Thyroid gland (tissue), 4 donors: Measurements from ENCODE around the gene ADGRG7. TPM values are rescaled to one million over a fixed set of nuclear protein-coding genes. Genes with fewer than 3 reads are reported as not detected.

Experiments
- DNase-seq, 2 donors: peaks; one replicate each; pipeline ENCODE4 v3.0.0-alpha.2; 2019
- H3K27ac ChIP-seq, 3 donors: fragments of 200-600 bp; sonication (generic); 1 replicate in 2 of 3; 2 replicates in 1 of 3; pipeline ENCODE4 v1.5.1; 2016 to 2019; ENCODE audit warnings: mild to moderate bottlenecking in 1 of 3, moderate library complexity in 1 of 3
- H3K27me3 ChIP-seq: fragments of 200-600 bp; sonication (generic); one replicate; pipeline ENCODE4 v1.5.1; 2019
- H3K36me3 ChIP-seq, 2 donors: fragments of 200-600 bp; sonication (generic); one replicate each; pipeline ENCODE4 v1.5.1; 2016 to 2019
- H3K4me1 ChIP-seq, 2 donors: fragments of 200-600 bp; sonication (generic); one replicate each; pipeline ENCODE4 v1.5.1; 2017 to 2019
- H3K4me3 ChIP-seq, 3 donors: fragments of 200-600 bp; sonication (generic); replicated peaks in 1 of 3; 1 replicate in 2 of 3; 2 replicates in 1 of 3; pipeline ENCODE4 v1.5.1; 2016; ENCODE audit warnings: mild to moderate bottlenecking in 1 of 3
- H3K9me3 ChIP-seq: fragments of 200-600 bp; sonication (generic); one replicate; pipeline ENCODE4 v1.5.1; 2017
- POLR2A ChIP-seq, 2 donors: fragments of 450-650 bp; IDR thresholded peaks; one replicate each; pipeline ENCODE4 v1.6.1; 2017; ENCODE audit warnings: antibody characterized with exemption in 2 of 2, mild to moderate bottlenecking in 2 of 2, moderate library complexity in 1 of 2
- WGBS, 2 donors: methylation state at CpG; one replicate each; pipeline ENCODE4 v1.1.5; 2017; 5-methylcytosine and 5-hydroxymethylcytosine counted together
- intact Hi-C: fragments of 100-400 bp; cut with DNase I; formaldehyde crosslinking; loops from one replicate; pipeline ENCODE4 v1.15.1; 2023
- total RNA-seq, 4 donors: library from RNA; depleted of rRNA; stranded (reverse); fragments of >200 nt; gene quantifications; one replicate each; pipeline ENCODE4 v1.2.3, GENCODE V29; 2016
- TF ChIP-seq, protein P1 (sequence below), 6 experiments: fragments of 200-600 bp in 3 of 6; fragments of 450-650 bp in 3 of 6; sonication (generic) in 3 of 6; IDR thresholded peaks; one replicate each; pipeline ENCODE4 v1.5.1; 2016 to 2019; ENCODE audit warnings: antibody characterized with exemption in 6 of 6, mild to moderate bottlenecking in 2 of 6, inconsistent platforms in 1 of 6, moderate library complexity in 1 of 6

The ADGRG7 gene
- total RNA-seq, 4 donors from 2014 or later, result not detected

DNA sequence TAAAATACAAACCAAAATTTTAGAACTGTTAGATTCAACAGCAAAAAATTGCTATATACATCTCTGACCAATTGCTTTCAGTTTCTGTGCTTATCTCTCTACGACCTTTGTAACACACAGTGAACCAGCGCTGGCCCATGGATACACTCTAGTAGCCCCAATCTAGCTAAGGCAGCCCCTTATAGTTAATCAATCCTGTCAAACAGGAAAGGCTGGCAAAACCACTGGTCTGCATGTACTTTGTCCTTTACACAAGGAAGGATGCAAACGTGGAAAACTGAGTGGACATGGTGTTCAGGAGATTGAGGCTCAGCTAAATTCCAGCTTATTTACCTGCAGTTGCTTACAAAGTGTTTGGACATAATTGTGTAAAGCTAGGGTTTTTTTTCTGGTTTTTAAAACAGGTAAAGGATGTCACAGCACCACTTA, 25.9 kb downstream of the ADGRG7 start:
- Histone ChIP-seq H3K27me3 (no peaks in the 10 kb centered on the region), H3K4me3 (no peak overlapping the region), H3K27ac (no peak overlapping the region), H3K9me3 (no peaks in the 10 kb centered on the region), H3K4me1 (no peaks in the 10 kb centered on the region), H3K36me3 (no peaks in the 10 kb centered on the region)
- no peak for DNase-seq
- TF ChIP-seq, protein P1, sequence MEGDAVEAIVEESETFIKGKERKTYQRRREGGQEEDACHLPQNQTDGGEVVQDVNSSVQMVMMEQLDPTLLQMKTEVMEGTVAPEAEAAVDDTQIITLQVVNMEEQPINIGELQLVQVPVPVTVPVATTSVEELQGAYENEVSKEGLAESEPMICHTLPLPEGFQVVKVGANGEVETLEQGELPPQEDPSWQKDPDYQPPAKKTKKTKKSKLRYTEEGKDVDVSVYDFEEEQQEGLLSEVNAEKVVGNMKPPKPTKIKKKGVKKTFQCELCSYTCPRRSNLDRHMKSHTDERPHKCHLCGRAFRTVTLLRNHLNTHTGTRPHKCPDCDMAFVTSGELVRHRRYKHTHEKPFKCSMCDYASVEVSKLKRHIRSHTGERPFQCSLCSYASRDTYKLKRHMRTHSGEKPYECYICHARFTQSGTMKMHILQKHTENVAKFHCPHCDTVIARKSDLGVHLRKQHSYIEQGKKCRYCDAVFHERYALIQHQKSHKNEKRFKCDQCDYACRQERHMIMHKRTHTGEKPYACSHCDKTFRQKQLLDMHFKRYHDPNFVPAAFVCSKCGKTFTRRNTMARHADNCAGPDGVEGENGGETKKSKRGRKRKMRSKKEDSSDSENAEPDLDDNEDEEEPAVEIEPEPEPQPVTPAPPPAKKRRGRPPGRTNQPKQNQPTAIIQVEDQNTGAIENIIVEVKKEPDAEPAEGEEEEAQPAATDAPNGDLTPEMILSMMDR (IDR thresholded peaks at IDR 0.05), result no peak
- no peak for TF ChIP-seq POLR2A (IDR thresholded peaks at IDR 0.05)
- intact Hi-C loops, result no loop called here
- 73% methylated on average over 3 of the region's 3 CpGs for WGBS, 2 donors

DNA sequence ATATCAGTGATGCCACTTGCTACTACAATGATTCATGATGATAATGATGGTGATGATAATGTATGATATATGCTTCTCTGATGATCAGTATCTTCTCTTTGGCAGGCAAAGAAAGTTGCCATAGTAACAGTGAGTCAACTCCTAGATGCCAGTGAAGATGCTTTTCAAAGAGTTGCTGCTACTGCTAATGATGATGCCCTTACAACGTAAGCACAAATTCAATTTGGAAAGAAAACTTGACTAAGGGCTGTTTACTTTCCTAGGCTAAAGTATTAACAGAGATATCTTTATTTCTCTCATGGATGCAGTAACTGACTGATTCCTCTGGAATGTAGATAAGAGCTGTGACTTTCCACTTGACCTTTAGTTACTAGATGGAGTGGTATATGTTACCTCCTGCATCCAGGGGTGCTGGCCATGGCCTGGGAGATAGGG, 27.8 kb downstream of the ADGRG7 start:
- Histone ChIP-seq H3K9me3 (no peaks in the 10 kb centered on the region), H3K4me3 (no peak overlapping the region), H3K27ac (no peak overlapping the region), H3K36me3 (no peaks in the 10 kb centered on the region), H3K4me1 (no peaks in the 10 kb centered on the region), H3K27me3 (no peaks in the 10 kb centered on the region)
- TF ChIP-seq, protein P1 (IDR thresholded peaks at IDR 0.05), result no peak
- TF ChIP-seq POLR2A (IDR thresholded peaks at IDR 0.05), result no peak
- DNase-seq, result no peak
- 85 to 100% methylated on average over 1 of the region's 1 CpG for WGBS, 2 donors
- intact Hi-C loops, result no loop called here

DNA sequence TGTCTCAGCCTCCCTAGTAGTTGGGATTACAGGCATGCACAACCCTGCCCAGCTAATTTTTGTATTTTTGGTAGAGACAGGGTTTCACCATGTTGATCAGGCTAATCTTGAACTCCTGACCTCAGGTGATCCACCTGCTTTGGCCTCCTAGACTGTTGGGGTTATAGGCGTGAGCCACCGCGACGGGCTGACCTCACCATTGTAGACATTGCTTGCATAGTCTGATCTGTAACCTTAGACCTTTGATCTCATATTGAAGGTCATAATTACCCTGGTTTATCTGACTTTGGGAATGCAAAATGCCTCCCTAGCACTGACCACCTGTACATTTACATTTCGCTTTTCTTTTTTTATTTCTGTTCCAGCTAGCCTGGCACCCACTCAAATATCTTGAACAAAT, 31.2 kb downstream of the ADGRG7 start:
- TF ChIP-seq, protein P1 (IDR thresholded peaks at IDR 0.05), result no peak
- no peak for TF ChIP-seq POLR2A (IDR thresholded peaks at IDR 0.05)
- Histone ChIP-seq H3K27me3 (no peaks in the 10 kb centered on the region), H3K27ac (no peak overlapping the region), H3K4me3 (no peak overlapping the region), H3K9me3 (no peaks in the 10 kb centered on the region), H3K36me3 (no peaks in the 10 kb centered on the region), H3K4me1 (no peaks in the 10 kb centered on the region)
- no peak for DNase-seq
- intact Hi-C loops, result no loop called here
- 97% methylated on average over 5 of the region's 5 CpGs for WGBS, 2 donors

DNA sequence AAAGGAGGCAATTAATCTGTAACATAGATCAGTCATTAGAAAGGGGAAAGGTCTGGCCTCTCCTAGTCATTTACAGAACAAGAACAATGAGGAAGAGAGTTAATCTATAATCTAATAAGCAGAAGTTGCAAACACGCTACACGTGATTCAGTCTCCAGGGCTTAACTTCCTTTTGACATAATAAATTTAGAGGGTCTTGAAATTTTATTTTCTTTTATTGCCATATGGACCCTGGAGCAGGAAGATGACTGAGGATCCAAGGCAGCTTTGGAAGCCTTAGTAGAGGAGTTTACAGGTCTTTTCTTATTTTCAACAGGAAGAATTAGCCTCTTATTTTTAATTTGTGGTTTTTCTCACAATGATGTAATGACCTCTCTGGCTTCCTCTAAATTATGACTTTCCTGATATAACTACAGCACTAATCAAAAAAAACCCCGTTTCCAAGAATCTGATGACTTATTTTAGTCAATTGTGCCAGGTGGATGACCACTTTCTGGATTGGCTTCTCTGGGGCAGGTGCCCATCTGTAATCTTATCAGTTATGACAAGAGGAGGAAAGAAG, 32.2 kb downstream of the ADGRG7 start:
- Histone ChIP-seq H3K4me3 (no peak overlapping the region), H3K36me3 (no peaks in the 10 kb centered on the region), H3K9me3 (no peaks in the 10 kb centered on the region), H3K27me3 (no peaks in the 10 kb centered on the region), H3K4me1 (no peaks in the 10 kb centered on the region), H3K27ac (no peak overlapping the region)
- no peak for DNase-seq
- TF ChIP-seq, protein P1 (IDR thresholded peaks at IDR 0.05), result no peak
- TF ChIP-seq POLR2A (IDR thresholded peaks at IDR 0.05), result no peak
- intact Hi-C loops, result no loop called here
- 78 to 81% methylated on average over 3 of the region's 3 CpGs for WGBS, 2 donors

DNA sequence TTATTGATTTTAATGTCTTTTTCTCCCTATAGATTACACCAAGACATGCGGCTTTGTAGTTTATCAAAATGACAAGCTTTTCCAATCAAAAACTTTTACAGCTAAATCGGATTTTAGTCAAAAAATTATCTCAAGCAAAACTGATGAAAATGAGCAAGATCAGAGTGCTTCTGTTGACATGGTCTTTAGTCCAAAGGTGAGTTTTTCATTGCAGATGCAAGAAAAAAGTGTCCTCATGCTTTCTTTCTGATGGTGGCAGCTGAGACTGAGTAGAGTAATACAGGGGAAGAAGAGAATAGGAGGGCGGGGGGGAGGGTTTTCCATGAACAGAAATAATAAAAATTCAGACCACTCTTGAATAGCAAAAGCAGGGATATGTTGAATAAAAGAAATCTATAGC, 36.5 kb downstream of the ADGRG7 start:
- WGBS, 2 donors, result 94 to 96% methylated on average over 3 of the region's 3 CpGs
- no peak for TF ChIP-seq POLR2A (IDR thresholded peaks at IDR 0.05)
- TF ChIP-seq, protein P1 (IDR thresholded peaks at IDR 0.05), result no peak

More for the DNA sequence above, 36.5 kb downstream of the ADGRG7 start:
- Histone ChIP-seq H3K4me1 (no peaks in the 10 kb centered on the region), H3K27ac (no peak overlapping the region), H3K9me3 (no peaks in the 10 kb centered on the region), H3K4me3 (no peak overlapping the region), H3K27me3 (no peaks in the 10 kb centered on the region), H3K36me3 (no peaks in the 10 kb centered on the region)
- no peak for DNase-seq
- intact Hi-C loops, result no loop called here
